Measurements from ENCODE around the gene MACROD2. TPM values are rescaled to one million over a fixed set of nuclear protein-coding genes. Genes with fewer than 3 reads are reported as not detected.

MACROD2 gene
- total and polyA plus RNA-seq, 2 experiments from 2014 or later = 2.8 to 4.3 TPM

- TF ChIP-seq ZNF462 (CRISPR knock-in tag; IDR thresholded peaks at IDR 0.05) = no peak
Observed at GRCh38 chr20:15188415-15188814, 1193.1 kb downstream of the MACROD2 start (continued).

- Mint-ChIP-seq H3K9me3 (no peaks in the 10 kb centered on the region; the same call in 2 of the 3 replicates), H3K4me3 (no peak overlapping the region), H3K4me1 (peaks cover 8% of the 10 kb centered on the region; the same call in 2 of the 3 replicates), H3K27me3 (ENCODE audit: insufficient read depth, low read depth, poor library complexity) (no peaks in the 10 kb centered on the region), H3K36me3 (ENCODE audit: low read depth) (no peaks in the 10 kb centered on the region), H3K27ac (no peak overlapping the region)
- ATAC-seq (peak; percentile 73), DNase-seq (ENCODE audit: low spot score) (peak; percentile 35)
- Histone ChIP-seq H3K9me2 (ENCODE audit: insufficient read depth) (no peaks in the 10 kb centered on the region), H4K20me1 (replicated peaks; ENCODE audit: insufficient read depth) (no peaks in the 10 kb centered on the region), H3K4me3 (no peak overlapping the region), H2AFZ (no peak overlapping the region), H3K4me1 (ENCODE audit: insufficient read depth) (no peaks in the 10 kb centered on the region), H3K27ac (ENCODE audit: low read depth) (no peak overlapping the region), H3K36me3 (ENCODE audit: insufficient read depth) (no peaks in the 10 kb centered on the region), H3K27me3 (ENCODE audit: insufficient read depth) (no peaks in the 10 kb centered on the region), H3F3A (replicated peaks; ENCODE audit: low read depth) (no peaks in the 10 kb centered on the region), H3K79me2 (replicated peaks; ENCODE audit: insufficient read depth) (no peaks in the 10 kb centered on the region), H3K4me2 (no peak overlapping the region; the same call in 1 of the 2 replicates)
- TF ChIP-seq, protein P1, sequence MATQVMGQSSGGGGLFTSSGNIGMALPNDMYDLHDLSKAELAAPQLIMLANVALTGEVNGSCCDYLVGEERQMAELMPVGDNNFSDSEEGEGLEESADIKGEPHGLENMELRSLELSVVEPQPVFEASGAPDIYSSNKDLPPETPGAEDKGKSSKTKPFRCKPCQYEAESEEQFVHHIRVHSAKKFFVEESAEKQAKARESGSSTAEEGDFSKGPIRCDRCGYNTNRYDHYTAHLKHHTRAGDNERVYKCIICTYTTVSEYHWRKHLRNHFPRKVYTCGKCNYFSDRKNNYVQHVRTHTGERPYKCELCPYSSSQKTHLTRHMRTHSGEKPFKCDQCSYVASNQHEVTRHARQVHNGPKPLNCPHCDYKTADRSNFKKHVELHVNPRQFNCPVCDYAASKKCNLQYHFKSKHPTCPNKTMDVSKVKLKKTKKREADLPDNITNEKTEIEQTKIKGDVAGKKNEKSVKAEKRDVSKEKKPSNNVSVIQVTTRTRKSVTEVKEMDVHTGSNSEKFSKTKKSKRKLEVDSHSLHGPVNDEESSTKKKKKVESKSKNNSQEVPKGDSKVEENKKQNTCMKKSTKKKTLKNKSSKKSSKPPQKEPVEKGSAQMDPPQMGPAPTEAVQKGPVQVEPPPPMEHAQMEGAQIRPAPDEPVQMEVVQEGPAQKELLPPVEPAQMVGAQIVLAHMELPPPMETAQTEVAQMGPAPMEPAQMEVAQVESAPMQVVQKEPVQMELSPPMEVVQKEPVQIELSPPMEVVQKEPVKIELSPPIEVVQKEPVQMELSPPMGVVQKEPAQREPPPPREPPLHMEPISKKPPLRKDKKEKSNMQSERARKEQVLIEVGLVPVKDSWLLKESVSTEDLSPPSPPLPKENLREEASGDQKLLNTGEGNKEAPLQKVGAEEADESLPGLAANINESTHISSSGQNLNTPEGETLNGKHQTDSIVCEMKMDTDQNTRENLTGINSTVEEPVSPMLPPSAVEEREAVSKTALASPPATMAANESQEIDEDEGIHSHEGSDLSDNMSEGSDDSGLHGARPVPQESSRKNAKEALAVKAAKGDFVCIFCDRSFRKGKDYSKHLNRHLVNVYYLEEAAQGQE (IDR thresholded peaks at IDR 0.05; ENCODE audit: unreplicated experiment) = no peak
- no peak for TF ChIP-seq STAT1 (IDR thresholded peaks at IDR 0.05; ENCODE audit: unreplicated experiment)
- TF ChIP-seq POLR2AphosphoS5 (IDR thresholded peaks at IDR 0.05; ENCODE audit: low read depth) = no peak
- TF ChIP-seq CREB1 (CRISPR knock-in tag; IDR thresholded peaks at IDR 0.05; ENCODE audit: low read depth) = no peak
Observed at GRCh38 chr20:15191082-15191723, 1195.9 kb downstream of the MACROD2 start.

All from GM23338 (cell line).